CD14-positive monocyte (primary cell): ENCODE measurements around the gene SPOP. TPM values are rescaled to one million over a fixed set of nuclear protein-coding genes. Genes with fewer than 3 reads are reported as not detected.

ENCODE experiments used
- DNase-seq, 3 donors: peaks; one replicate each; pipeline ENCODE4 v3.0.0-alpha.2; 2011 to 2022
- H2AFZ ChIP-seq: 2 replicates; pipeline ENCODE4 v1.6.0; 2012; ENCODE audit warnings: mild to moderate bottlenecking, low read depth, low read length, inconsistent platforms; ENCODE audit not compliant: insufficient read depth, poor library complexity, severe bottlenecking
- H3K27ac ChIP-seq, 2 donors: 1 replicate in 1 of 2; 2 replicates in 1 of 2; pipeline ENCODE4 v1.5.1; 2012 to 2013; ENCODE audit warnings: low read length in 2 of 2, control low read depth in 1 of 2, inconsistent platforms in 1 of 2, low read depth in 1 of 2, mild to moderate bottlenecking in 1 of 2
- H3K27me3 ChIP-seq, 2 donors: one replicate each; pipeline versions ENCODE4 v1.6.0 to v1.6.1; 2011 to 2013; ENCODE audit warnings: low read length in 2 of 2; ENCODE audit not compliant: control insufficient read depth in 2 of 2, insufficient read depth in 2 of 2
- H3K36me3 ChIP-seq, 2 donors: replicated peaks in 1 of 2; 1 replicate in 1 of 2; 2 replicates in 1 of 2; pipeline versions ENCODE4 v1.5.1 to v1.6.1; 2012 to 2013; ENCODE audit warnings: low read length in 2 of 2, control low read depth in 1 of 2, inconsistent platforms in 1 of 2, mild to moderate bottlenecking in 1 of 2; ENCODE audit not compliant: insufficient read depth in 2 of 2, control insufficient read depth in 1 of 2
- H3K4me1 ChIP-seq, 2 donors: 1 replicate in 1 of 2; 2 replicates in 1 of 2; pipeline versions ENCODE4 v1.5.1 to v1.6.1; 2012 to 2013; ENCODE audit warnings: low read length in 2 of 2, control low read depth in 1 of 2, inconsistent platforms in 1 of 2, mild to moderate bottlenecking in 1 of 2, moderate library complexity in 1 of 2; ENCODE audit not compliant: insufficient read depth in 2 of 2, control insufficient read depth in 1 of 2
- H3K4me2 ChIP-seq: replicated peaks from 2 replicates; pipeline ENCODE3; 2012; ENCODE audit warnings: low read length, moderate library complexity, mild to moderate bottlenecking; ENCODE audit not compliant: poor library complexity, severe bottlenecking; ENCODE audit errors: extremely low read depth
- H3K4me3 ChIP-seq, 3 experiments: fragments of 200-600 bp in 1 of 3; sonication (generic) in 1 of 3; replicated peaks in 1 of 3; 1 replicate in 2 of 3; 2 replicates in 1 of 3; pipeline ENCODE4 v1.5.1; 2011 to 2013; ENCODE audit warnings: low read length in 3 of 3, mild to moderate bottlenecking in 3 of 3, control low read depth in 2 of 3, low read depth in 2 of 3, inconsistent platforms in 1 of 3, moderate library complexity in 1 of 3
- H3K79me2 ChIP-seq: 2 replicates; pipeline ENCODE4 v1.6.0; 2012; ENCODE audit warnings: mild to moderate bottlenecking, control low read depth, inconsistent platforms, low read length, moderate library complexity; ENCODE audit not compliant: insufficient read depth
- H3K9ac ChIP-seq: 2 replicates; pipeline ENCODE4 v1.6.0; 2017; ENCODE audit warnings: low read length, mild to moderate bottlenecking; ENCODE audit not compliant: insufficient read depth, poor library complexity, severe bottlenecking
- H3K9me3 ChIP-seq, 2 donors: replicated peaks in 1 of 2; 1 replicate in 1 of 2; 2 replicates in 1 of 2; pipeline versions ENCODE4 v1.5.1 to v1.6.1; 2012 to 2013; ENCODE audit warnings: low read length in 2 of 2, control low read depth in 1 of 2; ENCODE audit not compliant: control insufficient read depth in 1 of 2, insufficient read depth in 1 of 2
- H4K20me1 ChIP-seq: 2 replicates; pipeline ENCODE4 v1.6.0; 2012; ENCODE audit warnings: mild to moderate bottlenecking, low read length, control low read depth, moderate library complexity; ENCODE audit not compliant: insufficient read depth
- H3K27ac Mint-ChIP-seq, 7 donors: one replicate each; pipeline ENCODE4 v1.8.0; 2020; ENCODE audit warnings: mild to moderate bottlenecking in 7 of 7, mixed read lengths in 7 of 7, moderate library complexity in 6 of 7, inconsistent platforms in 2 of 7
- H3K27me3 Mint-ChIP-seq, 3 donors: one replicate each; pipeline ENCODE4 v1.8.0; 2021 to 2022; ENCODE audit warnings: low read depth in 3 of 3, mild to moderate bottlenecking in 3 of 3, mixed read lengths in 3 of 3, moderate library complexity in 3 of 3, inconsistent platforms in 1 of 3
- H3K36me3 Mint-ChIP-seq, 2 donors: one replicate each; pipeline ENCODE4 v1.8.0; 2020; ENCODE audit warnings: mixed read lengths in 2 of 2, inconsistent platforms in 1 of 2, mild to moderate bottlenecking in 1 of 2
- H3K4me1 Mint-ChIP-seq: one replicate; pipeline ENCODE4 v1.8.0; 2020; ENCODE audit warnings: mild to moderate bottlenecking, mixed read lengths
- H3K4me3 Mint-ChIP-seq, 2 donors: one replicate each; pipeline ENCODE4 v1.8.0; 2020; ENCODE audit warnings: mild to moderate bottlenecking in 2 of 2, mixed read lengths in 2 of 2, moderate library complexity in 1 of 2
- H3K9me3 Mint-ChIP-seq, 7 donors: one replicate each; pipeline ENCODE4 v1.8.0; 2020 to 2022; ENCODE audit warnings: mixed read lengths in 7 of 7, mild to moderate bottlenecking in 6 of 7, moderate library complexity in 6 of 7, inconsistent platforms in 2 of 7
- WGBS: methylation state at CpG from one replicate; pipeline ENCODE4 v1.1.5; 2013; ENCODE audit warnings: missing lambda C conversion rate; ENCODE audit not compliant: insufficient coverage; 5-methylcytosine and 5-hydroxymethylcytosine counted together
- intact Hi-C, 2 donors: fragments of 100-400 bp; cut with micrococcal nuclease; formaldehyde crosslinking; loops; one replicate each; pipeline versions ENCODE4 v1.15.0 to v1.15.1; 2023
- polyA plus RNA-seq, 3 donors: library from polyadenylated mRNA; depleted of rRNA in 1 of 3; unstranded in 2 of 3; stranded (reverse) in 1 of 3; fragments of 300-500 nt in 2 of 3; fragments of >200 nt in 1 of 3; fragmentation: Illumina TruSeq in 2 of 3; gene quantifications; 1 replicate in 2 of 3; 2 replicates in 1 of 3; pipeline ENCODE4 v1.2.3, GENCODE V29; 2012 to 2021
- TF ChIP-seq, protein P1 (sequence below): fragments of 200-600 bp; IDR thresholded peaks from one replicate; pipeline ENCODE4 v1.8.0; 2022; ENCODE audit warnings: antibody characterized with exemption, mild to moderate bottlenecking

SPOP gene
- polyA plus RNA-seq, 3 donors: 41.3 to 65.5 (median 63.2) TPM

DNA sequence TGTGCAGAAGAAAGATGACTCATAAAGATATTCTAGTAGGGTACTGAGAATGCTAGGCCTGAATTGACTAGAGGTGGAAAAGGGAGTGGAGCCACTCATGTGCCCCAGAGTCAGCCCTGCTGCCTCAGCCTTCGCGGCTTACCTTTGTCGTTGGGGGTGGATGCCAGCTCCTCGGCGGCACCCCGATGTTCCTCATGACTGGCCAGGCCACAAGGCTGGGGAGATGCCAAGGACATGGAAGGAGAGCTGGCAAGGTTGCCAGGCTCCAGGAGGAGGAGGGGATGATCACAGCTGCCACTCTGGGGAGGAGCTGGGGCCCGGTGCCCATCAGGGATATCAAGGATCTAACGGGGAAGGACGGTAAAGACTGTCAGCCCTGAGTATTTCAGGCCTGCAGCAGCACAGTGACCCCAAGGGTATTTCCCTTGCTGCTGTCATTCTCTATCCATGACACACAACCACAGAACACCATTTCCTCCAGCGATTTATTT is 39.5 kb upstream of the SPOP start:
- H3K36me3 ChIP-seq: peaks cover 65 to 98% of the 10 kb centered on the region in 2 donors
- no peak overlapping the region for H2AFZ ChIP-seq
- peaks cover 0 to 2% (median 0%) of the 10 kb centered on the region in 3 donors for H3K27me3 Mint-ChIP-seq
- no peaks in the 10 kb centered on the region for H3K4me1 Mint-ChIP-seq
- H3K9ac ChIP-seq: no peak overlapping the region
- H3K4me3 ChIP-seq: no peak overlapping the region
- no peaks in the 10 kb centered on the region for H3K79me2 ChIP-seq
- 77% methylated on average over 6 of the region's 10 CpGs for WGBS
- no peaks in the 10 kb centered on the region for H3K4me1 ChIP-seq
- no peaks in the 10 kb centered on the region for H4K20me1 ChIP-seq
- TF ChIP-seq, protein P1, sequence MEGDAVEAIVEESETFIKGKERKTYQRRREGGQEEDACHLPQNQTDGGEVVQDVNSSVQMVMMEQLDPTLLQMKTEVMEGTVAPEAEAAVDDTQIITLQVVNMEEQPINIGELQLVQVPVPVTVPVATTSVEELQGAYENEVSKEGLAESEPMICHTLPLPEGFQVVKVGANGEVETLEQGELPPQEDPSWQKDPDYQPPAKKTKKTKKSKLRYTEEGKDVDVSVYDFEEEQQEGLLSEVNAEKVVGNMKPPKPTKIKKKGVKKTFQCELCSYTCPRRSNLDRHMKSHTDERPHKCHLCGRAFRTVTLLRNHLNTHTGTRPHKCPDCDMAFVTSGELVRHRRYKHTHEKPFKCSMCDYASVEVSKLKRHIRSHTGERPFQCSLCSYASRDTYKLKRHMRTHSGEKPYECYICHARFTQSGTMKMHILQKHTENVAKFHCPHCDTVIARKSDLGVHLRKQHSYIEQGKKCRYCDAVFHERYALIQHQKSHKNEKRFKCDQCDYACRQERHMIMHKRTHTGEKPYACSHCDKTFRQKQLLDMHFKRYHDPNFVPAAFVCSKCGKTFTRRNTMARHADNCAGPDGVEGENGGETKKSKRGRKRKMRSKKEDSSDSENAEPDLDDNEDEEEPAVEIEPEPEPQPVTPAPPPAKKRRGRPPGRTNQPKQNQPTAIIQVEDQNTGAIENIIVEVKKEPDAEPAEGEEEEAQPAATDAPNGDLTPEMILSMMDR: no peak
- H3K27ac Mint-ChIP-seq: no peak overlapping the region
- peaks cover 69 to 93% of the 10 kb centered on the region in 2 donors for H3K36me3 Mint-ChIP-seq
- H3K27me3 ChIP-seq: no peaks in the 10 kb centered on the region
- no peaks in the 10 kb centered on the region for H3K9me3 ChIP-seq
- no peak for DNase-seq
- H3K4me2 ChIP-seq: no peak overlapping the region
- H3K9me3 Mint-ChIP-seq: peaks cover 0 to 2% (median 0%) of the 10 kb centered on the region in 7 donors
- no peak overlapping the region for H3K27ac ChIP-seq
- H3K4me3 Mint-ChIP-seq: no peak overlapping the region
- intact Hi-C loops: no loop called here

DNA sequence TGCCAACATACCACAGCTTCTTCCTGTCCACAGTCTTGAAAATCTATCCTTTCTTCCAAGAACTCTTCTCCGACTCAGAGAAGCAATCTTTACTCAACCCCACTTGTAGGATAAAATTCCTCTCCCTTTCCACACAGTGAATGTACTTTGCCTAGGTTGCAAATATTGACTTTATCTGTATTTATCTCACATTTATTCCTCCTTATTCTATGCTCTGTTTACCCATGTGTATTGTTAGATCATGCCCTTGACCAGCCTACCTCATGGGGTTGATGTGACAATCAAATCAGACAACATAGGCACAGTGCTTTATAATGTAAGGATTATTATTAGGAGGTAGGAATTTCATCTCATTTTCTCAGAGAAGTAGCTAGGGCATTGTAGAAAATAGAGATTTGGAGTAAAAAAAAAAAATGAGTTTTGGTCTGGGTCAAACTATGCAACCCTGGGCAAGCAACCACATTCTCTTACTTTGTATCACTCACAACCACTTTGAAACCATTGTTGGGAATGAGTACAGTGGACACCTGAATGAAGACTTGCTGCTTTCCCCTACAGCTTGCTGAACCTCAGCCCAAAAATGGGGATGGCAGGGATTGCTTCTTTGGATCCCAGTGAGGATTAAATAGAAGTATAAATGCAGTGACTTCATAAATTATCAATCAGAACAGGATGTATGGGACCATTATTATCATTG is 38.9 kb upstream of the SPOP start:
- no peak overlapping the region for H3K4me3 Mint-ChIP-seq
- no peaks in the 10 kb centered on the region for H3K27me3 ChIP-seq
- H3K4me3 ChIP-seq: no peak overlapping the region
- TF ChIP-seq, protein P1: no peak
- no peak overlapping the region for H2AFZ ChIP-seq
- no peak overlapping the region for H3K9ac ChIP-seq
- H3K36me3 ChIP-seq: peaks cover 64 to 98% of the 10 kb centered on the region in 2 donors
- H4K20me1 ChIP-seq: no peaks in the 10 kb centered on the region
- DNase-seq: no peak
- intact Hi-C loops: no loop called here
- peaks cover 0 to 2% (median 0%) of the 10 kb centered on the region in 7 donors for H3K9me3 Mint-ChIP-seq
- H3K27ac Mint-ChIP-seq: no peak overlapping the region
- H3K9me3 ChIP-seq: no peaks in the 10 kb centered on the region
- peaks cover 0 to 2% (median 0%) of the 10 kb centered on the region in 3 donors for H3K27me3 Mint-ChIP-seq
- H3K4me1 ChIP-seq: no peaks in the 10 kb centered on the region
- no peak overlapping the region for H3K4me2 ChIP-seq
- no CpG with 5 or more reads among the region's 1 CpG for WGBS
- H3K4me1 Mint-ChIP-seq: no peaks in the 10 kb centered on the region
- no peaks in the 10 kb centered on the region for H3K79me2 ChIP-seq
- peaks cover 69 to 93% of the 10 kb centered on the region in 2 donors for H3K36me3 Mint-ChIP-seq
- H3K27ac ChIP-seq: no peak overlapping the region
